Trophoblast cell (in vitro differentiated cells and primary cell): Measurements from ENCODE around the gene SLFN11.

Experiments used
- DNase-seq, 2 donors: peaks; one replicate each; pipeline ENCODE4 v3.0.0-alpha.2; 2016
- H2AFZ ChIP-seq: 2 replicates; pipeline ENCODE4 v1.6.1; 2013; ENCODE audit warnings: low read length, moderate library complexity, mild to moderate bottlenecking; ENCODE audit not compliant: insufficient read depth, poor library complexity
- H2AK5ac ChIP-seq: 2 replicates; pipeline ENCODE4 v1.6.1; 2013; ENCODE audit warnings: mild to moderate bottlenecking, low read length
- H2BK120ac ChIP-seq: 2 replicates; pipeline ENCODE4 v1.6.1; 2013; ENCODE audit warnings: low read length, mild to moderate bottlenecking, moderate library complexity; ENCODE audit not compliant: insufficient read depth, poor library complexity
- H2BK12ac ChIP-seq: 2 replicates; pipeline ENCODE4 v1.6.1; 2013; ENCODE audit warnings: mild to moderate bottlenecking, low read length, moderate library complexity
- H2BK5ac ChIP-seq: 2 replicates; pipeline ENCODE4 v1.6.1; 2013; ENCODE audit warnings: low read length, low read depth, moderate library complexity, mild to moderate bottlenecking; ENCODE audit not compliant: poor library complexity
- H3K14ac ChIP-seq: 2 replicates; pipeline ENCODE4 v1.6.1; 2013; ENCODE audit warnings: mild to moderate bottlenecking, low read length
- H3K18ac ChIP-seq: 2 replicates; pipeline ENCODE4 v1.6.1; 2013; ENCODE audit warnings: mild to moderate bottlenecking, low read length
- H3K23ac ChIP-seq: 2 replicates; pipeline ENCODE4 v1.6.1; 2013; ENCODE audit warnings: low read length
- H3K27ac ChIP-seq: 2 replicates; pipeline ENCODE4 v1.5.1; 2013; ENCODE audit warnings: low read depth, mild to moderate bottlenecking, inconsistent platforms, low read length, moderate library complexity
- H3K27me3 ChIP-seq: 2 replicates; pipeline ENCODE4 v1.6.1; 2013; ENCODE audit warnings: inconsistent platforms, mild to moderate bottlenecking, low read length, moderate library complexity; ENCODE audit not compliant: insufficient read depth
- H3K36me3 ChIP-seq, 2 experiments: 1 replicate in 1 of 2; 2 replicates in 1 of 2; pipeline ENCODE4 v1.6.1; 2013; ENCODE audit warnings: low read length in 2 of 2, mild to moderate bottlenecking in 2 of 2, moderate library complexity in 1 of 2; ENCODE audit not compliant: insufficient read depth in 2 of 2, control insufficient read depth in 1 of 2
- H3K4ac ChIP-seq: 2 replicates; pipeline ENCODE4 v1.6.1; 2013; ENCODE audit warnings: low read depth, mild to moderate bottlenecking, low read length, moderate library complexity
- H3K4me1 ChIP-seq, 2 experiments: 1 replicate in 1 of 2; 2 replicates in 1 of 2; pipeline ENCODE4 v1.6.1; 2013; ENCODE audit warnings: low read length in 2 of 2, mild to moderate bottlenecking in 2 of 2, moderate library complexity in 1 of 2; ENCODE audit not compliant: insufficient read depth in 2 of 2, control insufficient read depth in 1 of 2
- H3K4me2 ChIP-seq: 2 replicates; pipeline ENCODE4 v1.6.1; 2013; ENCODE audit warnings: inconsistent platforms, mild to moderate bottlenecking, low read length, moderate library complexity
- H3K4me3 ChIP-seq: 2 replicates; pipeline ENCODE4 v1.5.1; 2013; ENCODE audit warnings: mild to moderate bottlenecking, low read depth, low read length, inconsistent platforms
- H3K79me1 ChIP-seq: one replicate; pipeline ENCODE4 v1.6.1; 2013; ENCODE audit warnings: low read length
- H3K79me2 ChIP-seq: 2 replicates; pipeline ENCODE4 v1.6.1; 2013; ENCODE audit warnings: low read length, mild to moderate bottlenecking; ENCODE audit not compliant: control insufficient read depth, insufficient read depth, poor library complexity
- H3K9ac ChIP-seq: 2 replicates; pipeline ENCODE4 v1.6.1; 2013; ENCODE audit warnings: mild to moderate bottlenecking, low read length
- H3K9me3 ChIP-seq: 2 replicates; pipeline ENCODE4 v1.6.1; 2013; ENCODE audit warnings: low read depth, mild to moderate bottlenecking, control low read depth, inconsistent platforms, low read length; ENCODE audit not compliant: insufficient read depth
- H4K12ac ChIP-seq: 2 replicates; pipeline ENCODE4 v1.6.1; 2013; ENCODE audit warnings: low read depth, mild to moderate bottlenecking, low read length, moderate library complexity
- H4K8ac ChIP-seq: 2 replicates; pipeline ENCODE4 v1.6.1; 2013; ENCODE audit warnings: low read depth, mild to moderate bottlenecking, low read length, moderate library complexity
- H4K91ac ChIP-seq: one replicate; pipeline ENCODE4 v1.6.1; 2013; ENCODE audit warnings: low read depth, mild to moderate bottlenecking, low read length, moderate library complexity
- WGBS: extraction: QIAGEN DNeasy Blood & Tissue Kit; methylation state at CpG from one replicate; pipeline ENCODE4 v1.1.7; 2013; ENCODE audit warnings: missing lambda C conversion rate; ENCODE audit not compliant: insufficient read length, insufficient coverage; ENCODE audit errors: extremely low coverage; 5-methylcytosine and 5-hydroxymethylcytosine counted together

SLFN11 gene

GRCh38 chr17:35322749-35323148, 50.7 kb downstream of the SLFN11 start:
- H3K27me3 ChIP-seq = no peaks in the 10 kb centered on the region
- no peak overlapping the region for H2BK12ac ChIP-seq
- WGBS = no CpG with 5 or more reads among the region's 1 CpG
- H4K91ac ChIP-seq = no peak overlapping the region
- H4K12ac ChIP-seq = no peak overlapping the region
- no peak overlapping the region for H3K14ac ChIP-seq
- no peak overlapping the region for H3K4me2 ChIP-seq
- no peak overlapping the region for H2AK5ac ChIP-seq
- no peak overlapping the region for H3K4me3 ChIP-seq
- no peaks in the 10 kb centered on the region for H3K4me1 ChIP-seq
- no peaks in the 10 kb centered on the region for H3K79me2 ChIP-seq
- H3K9me3 ChIP-seq = peaks cover 5% of the 10 kb centered on the region
- H2BK120ac ChIP-seq = no peak overlapping the region
- no peak overlapping the region for H3K23ac ChIP-seq
- H2AFZ ChIP-seq = no peak overlapping the region
- H3K79me1 ChIP-seq = no peaks in the 10 kb centered on the region
- H3K36me3 ChIP-seq = no peaks in the 10 kb centered on the region
- no peak overlapping the region for H3K9ac ChIP-seq
- H2BK5ac ChIP-seq = no peak overlapping the region
- H3K27ac ChIP-seq = no peak overlapping the region
- H3K18ac ChIP-seq = no peak overlapping the region
- H4K8ac ChIP-seq = no peak overlapping the region
- H3K4ac ChIP-seq = no peak overlapping the region
- no peak for DNase-seq

- WGBS = no CpG with 5 or more reads among the region's 2 CpGs
- DNase-seq = no peak
Observed at GRCh38 chr17:35315971-35316370, 57.5 kb downstream of the SLFN11 start.

GRCh38 chr17:35315283-35315682, 58.1 kb downstream of the SLFN11 start:
- Histone ChIP-seq H3K4ac (no peak overlapping the region), H3K4me2 (no peak overlapping the region), H3K9ac (no peak overlapping the region), H3K27me3 (no peaks in the 10 kb centered on the region), H3K4me3 (no peak overlapping the region), H3K23ac (no peak overlapping the region), H3K14ac (no peak overlapping the region), H2BK5ac (no peak overlapping the region), H2BK12ac (no peak overlapping the region), H4K91ac (no peak overlapping the region), H3K27ac (no peak overlapping the region), H4K8ac (no peak overlapping the region), H2AFZ (no peak overlapping the region), H3K36me3 (no peaks in the 10 kb centered on the region), H2AK5ac (no peak overlapping the region), H3K9me3 (peaks cover 4% of the 10 kb centered on the region), H3K18ac (no peak overlapping the region), H3K79me1 (no peaks in the 10 kb centered on the region), H2BK120ac (no peak overlapping the region), H4K12ac (no peak overlapping the region), H3K4me1 (peaks cover 6 to 17% of the 10 kb centered on the region in 2 experiments), H3K79me2 (no peaks in the 10 kb centered on the region)
- WGBS = no CpG with 5 or more reads among the region's 5 CpGs
- DNase-seq = no peak

More at GRCh38 chr17:35315971-35316370, 57.5 kb downstream of the SLFN11 start:
- Histone ChIP-seq H3K9me3 (peaks cover 4% of the 10 kb centered on the region), H3K79me1 (no peaks in the 10 kb centered on the region), H4K12ac (no peak overlapping the region), H3K18ac (no peak overlapping the region), H3K79me2 (no peaks in the 10 kb centered on the region), H3K36me3 (no peaks in the 10 kb centered on the region), H4K8ac (no peak overlapping the region), H3K4ac (no peak overlapping the region), H3K27me3 (no peaks in the 10 kb centered on the region), H4K91ac (no peak overlapping the region), H2BK5ac (no peak overlapping the region), H3K9ac (no peak overlapping the region), H2AK5ac (no peak overlapping the region), H3K4me3 (no peak overlapping the region), H3K4me1 (peaks cover 6 to 17% of the 10 kb centered on the region in 2 experiments), H2BK120ac (no peak overlapping the region), H3K23ac (no peak overlapping the region), H3K14ac (no peak overlapping the region), H2BK12ac (no peak overlapping the region), H3K4me2 (no peak overlapping the region), H3K27ac (no peak overlapping the region), H2AFZ (no peak overlapping the region)

- H3K23ac ChIP-seq = no peak overlapping the region
- no peaks in the 10 kb centered on the region for H3K79me1 ChIP-seq
- H3K36me3 ChIP-seq = no peaks in the 10 kb centered on the region
- peaks cover 6 to 17% of the 10 kb centered on the region in 2 experiments for H3K4me1 ChIP-seq
- no peak overlapping the region for H3K9ac ChIP-seq
- peaks cover 4% of the 10 kb centered on the region for H3K9me3 ChIP-seq
- H4K12ac ChIP-seq = no peak overlapping the region
- H2BK120ac ChIP-seq = no peak overlapping the region
- peak overlapping the region; percentile 74 for H3K4me2 ChIP-seq
- H4K91ac ChIP-seq = no peak overlapping the region
- H3K18ac ChIP-seq = no peak overlapping the region
- no peak overlapping the region for H2AFZ ChIP-seq
- H3K27me3 ChIP-seq = no peaks in the 10 kb centered on the region
- H3K4ac ChIP-seq = no peak overlapping the region
- H2BK12ac ChIP-seq = no peak overlapping the region
- no peak overlapping the region for H2BK5ac ChIP-seq
- no peak overlapping the region for H2AK5ac ChIP-seq
- WGBS = no CpG with 5 or more reads among the region's 9 CpGs
- no peak overlapping the region for H3K14ac ChIP-seq
- DNase-seq = no peak
- H3K4me3 ChIP-seq = peak overlapping the region; percentile 29
- H3K79me2 ChIP-seq = no peaks in the 10 kb centered on the region
- no peak overlapping the region for H4K8ac ChIP-seq
- H3K27ac ChIP-seq = no peak overlapping the region
Observed at GRCh38 chr17:35314415-35315216, 58.8 kb downstream of the SLFN11 start.
